Measurements from ENCODE around the gene SMAD7. TPM values are rescaled to one million over a fixed set of nuclear protein-coding genes. Genes with fewer than 3 reads are reported as not detected.

The SMAD7 gene
- total RNA-seq, 2 experiments from 2014 or later, result 2.9 to 15.1 TPM

GRCh38 chr18:48893608-48894600 is 56.9 kb downstream of the SMAD7 start:
- H3K79me2 ChIP-seq (ENCODE audit: insufficient read depth, low read depth, low read length), result no peaks in the 10 kb centered on the region
- H3K4me1 ChIP-seq (ENCODE audit: insufficient read depth, low read length, poor library complexity, severe bottlenecking), result peaks cover 11% of the 10 kb centered on the region
- H2AFZ ChIP-seq (ENCODE audit: low read length), result no peak overlapping the region
- no peak for DNase-seq (ENCODE audit: low spot score)
- no TSS peak for BruUV-seq (replicated peaks)
- ChIA-PET POLR2A (no interaction called here), CTCF (ENCODE audit: unreplicated experiment) (no interaction called here)
- H3K4me3 ChIP-seq (ENCODE audit: low read depth, low read length, poor library complexity, severe bottlenecking), result no peak overlapping the region
- H3K36me3 ChIP-seq (ENCODE audit: insufficient read depth, low read length), result no peaks in the 10 kb centered on the region
- no peak overlapping the region for H3K4me2 ChIP-seq (ENCODE audit: low read length)
- H3K9me2 ChIP-seq (ENCODE audit: insufficient read depth, low read length), result no peaks in the 10 kb centered on the region
- intact Hi-C loops (cut with micrococcal nuclease; ENCODE audit: unreplicated experiment), result no loop called here
- TF ChIP-seq CTCF (conservative IDR thresholded peaks at IDR 0.05; ENCODE audit: low read length), result no peak
- no peak overlapping the region for H3K27ac ChIP-seq (ENCODE audit: low read depth, low read length, poor library complexity, severe bottlenecking)
- H4K20me1 ChIP-seq (ENCODE audit: insufficient read depth, low read length), result no peaks in the 10 kb centered on the region
- no peaks in the 10 kb centered on the region for H3K9me3 ChIP-seq (ENCODE audit: low read length)

DNA sequence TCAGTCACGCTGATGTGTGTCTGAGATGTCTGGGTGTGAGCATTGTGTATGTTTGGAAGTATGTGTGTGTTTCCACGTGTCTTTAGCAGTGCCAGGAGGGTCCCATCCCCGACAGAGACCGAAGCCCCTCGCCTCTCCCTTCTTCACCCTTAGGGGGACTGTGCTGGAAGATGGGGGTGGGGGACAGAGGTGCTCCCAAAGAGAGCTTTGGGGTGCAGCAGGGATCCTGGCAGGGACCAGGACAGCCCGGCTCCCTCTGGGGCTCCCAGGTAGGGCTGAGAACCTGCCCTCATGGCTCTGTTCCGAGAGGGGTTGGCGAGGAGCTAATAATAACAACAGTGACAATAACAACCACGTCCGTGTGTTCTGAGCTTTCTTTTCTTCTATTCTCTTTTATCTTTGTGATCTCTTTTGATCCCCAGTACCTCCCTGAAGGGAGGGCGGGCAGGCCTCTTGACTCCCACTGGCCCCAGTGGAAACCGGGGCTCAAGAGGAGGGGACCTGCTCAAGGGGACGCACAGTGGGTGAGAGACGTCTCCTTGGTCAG is 57.6 kb downstream of the SMAD7 start:
- POLR2A ChIA-PET, result no interaction called here
- H3K4me3 ChIP-seq (ENCODE audit: low read depth, low read length, poor library complexity, severe bottlenecking), result no peak overlapping the region
- no peak for TF ChIP-seq EZH2phosphoT487 (IDR thresholded peaks at IDR 0.05; ENCODE audit: borderline replicate concordance, low read depth, low read length)
- no peak for TF ChIP-seq CTCF (conservative IDR thresholded peaks at IDR 0.05; ENCODE audit: low read length)
- H3K36me3 ChIP-seq (ENCODE audit: insufficient read depth, low read length), result no peaks in the 10 kb centered on the region
- intact Hi-C loops (cut with micrococcal nuclease; ENCODE audit: unreplicated experiment), result no loop called here
- no peaks in the 10 kb centered on the region for H3K9me2 ChIP-seq (ENCODE audit: insufficient read depth, low read length)
- no peak overlapping the region for H3K27ac ChIP-seq (ENCODE audit: low read depth, low read length, poor library complexity, severe bottlenecking)
- no peaks in the 10 kb centered on the region for H3K79me2 ChIP-seq (ENCODE audit: insufficient read depth, low read depth, low read length)
- H3K4me1 ChIP-seq (ENCODE audit: insufficient read depth, low read length, poor library complexity, severe bottlenecking), result peaks cover 11% of the 10 kb centered on the region
- BruUV-seq (replicated peaks), result no TSS peak
- H3K9me3 ChIP-seq (ENCODE audit: low read length), result no peaks in the 10 kb centered on the region
- CTCF ChIA-PET (ENCODE audit: unreplicated experiment), result no interaction called here
- no peak overlapping the region for H2AFZ ChIP-seq (ENCODE audit: low read length)
- no peak for DNase-seq (ENCODE audit: low spot score)
- H3K4me2 ChIP-seq (ENCODE audit: low read length), result no peak overlapping the region
- no peaks in the 10 kb centered on the region for H4K20me1 ChIP-seq (ENCODE audit: insufficient read depth, low read length)

Measured in OCI-LY7 (cell line).